PC-9 (cell line): Measurements from ENCODE around the gene PTCD1. TPM values are rescaled to one million over a fixed set of nuclear protein-coding genes. Genes with fewer than 3 reads are reported as not detected.
A peak's percentile ranks its signal among the peaks of the same experiment; 100 is the strongest.

Experiments
- Bru-seq: library from RNA; stranded (reverse); fragments of 400-500 nt; gene quantifications from one replicate; lab custom pipeline; 2021; lab: Mats Ljungman, UMichigan
- BruChase-seq, 2 experiments: library from RNA; stranded (reverse); fragments of 400-500 nt; gene quantifications; one replicate each; lab custom pipeline; 2021; lab: Mats Ljungman, UMichigan
- BruUV-seq: library from RNA; stranded (reverse); fragments of 400-500 nt; replicated peaks from 2 replicates; lab custom pipeline; 2021; lab: Mats Ljungman, UMichigan
- CTCF ChIA-PET: fragments of 300-600 bp; sonication (Branson Sonifier 250); formaldehyde crosslinking; loops from one replicate; lab custom pipeline; 2022; ENCODE audit warnings: antibody characterized with exemption; lab: Charles Lee
- POLR2A ChIA-PET: fragments of 300-600 bp; sonication (Branson Sonifier 250); formaldehyde crosslinking; loops from one replicate; lab custom pipeline; 2022; ENCODE audit warnings: antibody characterized with exemption; ENCODE audit not compliant: unreplicated experiment; lab: Charles Lee
- DNase-seq, 2 experiments: peaks; one replicate each; pipeline versions ENCODE4 v3.0.0 to v3.0.0-alpha.2; 2015 to 2022; ENCODE audit warnings: mixed read lengths in 1 of 2
- H2AFZ ChIP-seq: fragments of 200-600 bp; sonication (generic); 2 replicates; pipeline ENCODE4 v1.8.1; 2017; ENCODE audit warnings: antibody characterized with exemption
- H3F3A ChIP-seq: fragments of 200-600 bp; sonication (generic); 2 replicates; pipeline ENCODE4 v1.8.1; 2017; ENCODE audit warnings: antibody characterized with exemption, mild to moderate bottlenecking, low read depth; ENCODE audit not compliant: insufficient read depth
- H3K27ac ChIP-seq: fragments of 200-600 bp; sonication (generic); 2 replicates; pipeline ENCODE4 v1.6.1; 2016; ENCODE audit warnings: mixed run types
- H3K27me3 ChIP-seq: fragments of 200-600 bp; sonication (generic); 2 replicates; pipeline ENCODE4 v1.6.1; 2016; ENCODE audit warnings: low read depth, mixed run types; ENCODE audit not compliant: insufficient read depth
- H3K36me3 ChIP-seq: fragments of 200-600 bp; sonication (generic); 2 replicates; pipeline ENCODE4 v1.6.1; 2016; ENCODE audit warnings: low read depth, mixed run types
- H3K4me1 ChIP-seq: fragments of 200-600 bp; sonication (generic); replicated peaks from 2 replicates; pipeline ENCODE4 v1.6.1; 2016; ENCODE audit warnings: mixed run types; ENCODE audit not compliant: insufficient read depth
- H3K4me2 ChIP-seq: fragments of 200-600 bp; sonication (generic); 2 replicates; pipeline ENCODE4 v1.6.1; 2017; ENCODE audit warnings: mixed run types
- H3K4me3 ChIP-seq: fragments of 200-600 bp; sonication (generic); 2 replicates; pipeline ENCODE4 v1.6.1; 2016; ENCODE audit warnings: mixed run types
- H3K79me2 ChIP-seq: fragments of 200-600 bp; sonication (generic); 2 replicates; pipeline ENCODE4 v1.6.1; 2017; ENCODE audit warnings: low read depth, mixed run types
- H3K9me2 ChIP-seq: fragments of 200-600 bp; sonication (generic); 2 replicates; pipeline ENCODE4 v1.8.1; 2017; ENCODE audit warnings: mild to moderate bottlenecking; ENCODE audit not compliant: insufficient read depth
- H3K9me3 ChIP-seq: fragments of 200-600 bp; sonication (generic); 2 replicates; pipeline ENCODE4 v1.8.1; 2016; ENCODE audit warnings: low read depth; ENCODE audit not compliant: insufficient read depth
- H4K20me1 ChIP-seq: fragments of 200-600 bp; sonication (generic); 2 replicates; pipeline ENCODE4 v1.8.1; 2017; ENCODE audit not compliant: insufficient read depth
- CTCF ChIP-seq: fragments of 200-600 bp; sonication (generic); conservative IDR thresholded peaks from 2 replicates; pipeline ENCODE4 v1.6.1; 2017; ENCODE audit warnings: mixed run types, antibody characterized with exemption, mild to moderate bottlenecking, moderate library complexity
- EZH2 ChIP-seq: fragments of 200-600 bp; sonication (generic); IDR thresholded peaks from 2 replicates; pipeline ENCODE4 v1.8.0; 2017; ENCODE audit warnings: antibody characterized with exemption, low read depth
- intact Hi-C: fragments of 100-400 bp; cut with micrococcal nuclease; formaldehyde crosslinking; loops from one replicate; pipeline ENCODE4 v1.10.0; 2022; ENCODE audit not compliant: unreplicated experiment
- long read RNA-seq: library from polyadenylated mRNA; stranded (forward); transcript quantifications from one replicate; pipeline ENCODE4 v2.0.0, GENCODE V29; 2022
- total RNA-seq: library from RNA; stranded (reverse); gene quantifications from 2 replicates; pipeline ENCODE4 v1.2.3, GENCODE V29; 2021

PTCD1 gene
- total RNA-seq = 8.0 and 8.8 TPM in 2 replicates
- percentile 52 among the genes with signal in this experiment for Bru-seq, nascent RNA
- percentile 61 among the genes with signal in this experiment for BruChase-seq, experiment 1, labeled RNA remaining after a 2-hour chase
- percentile 69 among the genes with signal in this experiment for BruChase-seq, experiment 2, labeled RNA remaining after a 6-hour chase
- long read RNA-seq, full-length matches to known transcripts = 19 of 49 reads
- long read RNA-seq, partial matches to known transcripts = 1 of 49 reads
- long read RNA-seq, other reads (novel, unspliced or antisense) = 29 of 49 reads

- no TSS peak for BruUV-seq
- Histone ChIP-seq H3K4me3 (peak within 1 kb of the TSS; percentile 84), H3K4me2 (peak within 1 kb of the TSS; percentile 85), H3K9me2 (no peaks in the 10 kb centered on the region), H3F3A (peaks cover 12% of the 10 kb centered on the region; the same call in 1 of the 2 replicates), H4K20me1 (peaks cover 15% of the 10 kb centered on the region), H3K79me2 (peaks cover 45% of the 10 kb centered on the region), H3K4me1 (peaks cover 15% of the 10 kb centered on the region; the same call in 1 of the 2 replicates), H3K27me3 (no peaks in the 10 kb centered on the region), H3K27ac (peak within 1 kb of the TSS; percentile 33; the same call in 1 of the 2 replicates), H3K9me3 (no peaks in the 10 kb centered on the region), H2AFZ (peak within 1 kb of the TSS; percentile 96), H3K36me3 (peaks cover 22% of the 10 kb centered on the region; the same call in 1 of the 2 replicates)
- DNase-seq = peak; percentile 88 to 98
- ChIA-PET CTCF (no interaction called here), POLR2A (interaction anchor here (0.6 to 0.7 kb wide), 2 partner anchors 178 to 497 kb away, joined by 3 to 6 read pairs; no protein-coding TSS in a partner anchor)
- intact Hi-C loops = loop anchor here (2.0 kb wide), 1 partner anchor 30 kb away; the partner anchor contains the start of genes BUD31 and PDAP1
- no peak for TF ChIP-seq CTCF
- no peak for TF ChIP-seq EZH2
These were observed at the start of gene PTCD1, which contains the start of gene CPSF4 for GRCh38 chr7:99438573-99439480. PTCD1 (minus strand) TSS chr7:99438798; CDS start chr7:99435242, 3,556 bp downstream. CPSF4 (plus strand) TSS chr7:99438943; CDS start chr7:99439083, 140 bp downstream.

GRCh38 chr7:99485094-99485493, 46.5 kb upstream of the PTCD1 start:
- intact Hi-C loops = no loop called here
- H3K27me3 ChIP-seq = no peaks in the 10 kb centered on the region
- H3K79me2 ChIP-seq = no peaks in the 10 kb centered on the region
- H3K9me3 ChIP-seq = no peaks in the 10 kb centered on the region
- H3K9me2 ChIP-seq = no peaks in the 10 kb centered on the region
- H3K4me3 ChIP-seq = no peak overlapping the region
- CTCF ChIA-PET = no interaction called here
- H3K4me2 ChIP-seq = no peak overlapping the region
- H3K36me3 ChIP-seq = peaks cover 17% of the 10 kb centered on the region; the same call in 1 of the 2 replicates
- no peak for DNase-seq
- peaks cover 22% of the 10 kb centered on the region for H3F3A ChIP-seq
- no peak for TF ChIP-seq EZH2
- no peak for TF ChIP-seq CTCF
- POLR2A ChIA-PET = no interaction called here
- BruUV-seq = no TSS peak
- no peak overlapping the region for H3K27ac ChIP-seq
- H4K20me1 ChIP-seq = no peaks in the 10 kb centered on the region
- H2AFZ ChIP-seq = no peak overlapping the region
- no peaks in the 10 kb centered on the region for H3K4me1 ChIP-seq
